Stomach (tissue), 9 donors: ENCODE data around the gene PCF11. TPM values are rescaled to one million over a fixed set of nuclear protein-coding genes. Genes with fewer than 3 reads are reported as not detected.

Experiments used
- DNase-seq, 2 donors: peaks; one replicate each; pipeline versions ENCODE4 v3.0.0 to v3.0.0-alpha.2; 2013 to 2019
- H3K27ac ChIP-seq, 5 donors: fragments of 200-600 bp in 4 of 5; sonication (generic) in 4 of 5; one replicate each; pipeline ENCODE4 v1.5.1; 2013 to 2019; ENCODE audit warnings: mild to moderate bottlenecking in 1 of 5, moderate library complexity in 1 of 5
- H3K27me3 ChIP-seq, 3 donors: fragments of 200-600 bp; sonication (generic); one replicate each; pipeline ENCODE4 v1.5.1; 2017 to 2019; ENCODE audit warnings: mixed run types in 1 of 3
- H3K36me3 ChIP-seq, 4 donors: fragments of 200-600 bp; sonication (generic); 1 replicate in 3 of 4; 2 replicates in 1 of 4; pipeline ENCODE4 v1.5.1; 2016 to 2019
- H3K4me1 ChIP-seq, 4 donors: fragments of 200-600 bp; sonication (generic); one replicate each; pipeline ENCODE4 v1.5.1; 2016 to 2019
- H3K4me3 ChIP-seq, 4 donors: fragments of 200-600 bp; sonication (generic) in 3 of 4; one replicate each; pipeline ENCODE4 v1.5.1; 2016 to 2019; ENCODE audit warnings: mild to moderate bottlenecking in 1 of 4
- H3K9me3 ChIP-seq, 4 donors: fragments of 200-600 bp; sonication (generic); one replicate each; pipeline ENCODE4 v1.5.1; 2016 to 2019
- CTCF ChIP-seq, 7 experiments: fragments of 450-650 bp in 4 of 7; fragments of 200-600 bp in 3 of 7; sonication (generic) in 3 of 7; IDR thresholded peaks; one replicate each; pipeline ENCODE4 v1.5.1; 2016 to 2019; ENCODE audit warnings: antibody characterized with exemption in 7 of 7, control low read depth in 2 of 7, mild to moderate bottlenecking in 1 of 7
- EP300 ChIP-seq: sonication (generic); formaldehyde crosslinking; IDR thresholded peaks from one replicate; pipeline ENCODE4 v1.6.1; 2017; ENCODE audit warnings: antibody characterized with exemption
- POLR2A ChIP-seq, 4 donors: fragments of 450-650 bp; IDR thresholded peaks; one replicate each; pipeline ENCODE4 v1.6.1; 2016; ENCODE audit warnings: antibody characterized with exemption in 4 of 4, control low read depth in 2 of 4, mild to moderate bottlenecking in 1 of 4, moderate library complexity in 1 of 4
- POLR2AphosphoS5 ChIP-seq, 3 donors: sonication (generic); formaldehyde crosslinking; IDR thresholded peaks; one replicate each; pipeline ENCODE4 v1.6.1; 2016; ENCODE audit warnings: antibody characterized with exemption in 3 of 3
- WGBS, 5 donors: extraction: QIAGEN DNeasy Blood & Tissue Kit in 3 of 5; methylation state at CpG; one replicate each; pipeline versions ENCODE4 v1.1.5 to v1.1.7; 2013 to 2018; 5-methylcytosine and 5-hydroxymethylcytosine counted together
- intact Hi-C: fragments of 100-400 bp; cut with DNase I; formaldehyde crosslinking; loops from one replicate; pipeline ENCODE4 v1.15.1; 2023; ENCODE audit warnings: low total_unique reads
- polyA plus RNA-seq, 3 donors: library from polyadenylated mRNA; stranded (reverse); fragments of 200-250 nt; gene quantifications; one replicate each; pipeline ENCODE4 v1.2.3, GENCODE V29; 2013
- total RNA-seq, 5 donors: library from RNA; depleted of rRNA; stranded (reverse); fragments of >200 nt; gene quantifications; one replicate each; pipeline versions ENCODE4 v1.1.0 to v1.2.3, GENCODE V29; 2014 to 2016
- donor health status: healthy with polysubstance abuse.
- donor health status: Bipolar disorder and iron deficiency.
- donor health status: healthy.

The PCF11 gene
- total and polyA plus RNA-seq, 8 donors: 10.1 to 87.2 (median 58.2) TPM

GRCh38 chr11:83115551-83115950 lies 41.4 kb upstream of the PCF11 start:
- 54 to 69% (median 64%) methylated on average over 5 of the region's 5 CpGs for WGBS, 5 donors
- intact Hi-C loops: no loop called here
- TF ChIP-seq POLR2A (IDR thresholded peaks at IDR 0.05) (no peak), EP300 (no peak), POLR2AphosphoS5 (IDR thresholded peaks at IDR 0.05) (no peak), CTCF (IDR thresholded peaks at IDR 0.05) (no peak)
- Histone ChIP-seq H3K9me3 (no peaks in the 10 kb centered on the region), H3K4me1 (peaks cover 0 to 26% (median 20%) of the 10 kb centered on the region in 4 donors), H3K27ac (no peak overlapping the region), H3K27me3 (no peaks in the 10 kb centered on the region), H3K36me3 (no peaks in the 10 kb centered on the region), H3K4me3 (no peak overlapping the region)
- DNase-seq: peak in 1 of 2 donors; percentile 35

- H3K9me3 ChIP-seq: no peaks in the 10 kb centered on the region
- H3K4me1 ChIP-seq: peaks cover 0 to 26% (median 20%) of the 10 kb centered on the region in 4 donors
- no peak for TF ChIP-seq POLR2A (IDR thresholded peaks at IDR 0.05)
- no peak for TF ChIP-seq CTCF (IDR thresholded peaks at IDR 0.05)
- no peak for TF ChIP-seq EP300
- TF ChIP-seq POLR2AphosphoS5 (IDR thresholded peaks at IDR 0.05): no peak
- DNase-seq: no peak
- WGBS, 5 donors: 91 to 97% (median 94%) methylated on average over 3 of the region's 3 CpGs
- no peaks in the 10 kb centered on the region for H3K36me3 ChIP-seq
- H3K4me3 ChIP-seq: peak overlapping the region in 1 of 4 donors; percentile 37
- intact Hi-C loops: no loop called here
- no peak overlapping the region for H3K27ac ChIP-seq
- H3K27me3 ChIP-seq: no peaks in the 10 kb centered on the region
Measured at GRCh38 chr11:83116015-83116641, 40.8 kb upstream of the PCF11 start.

- intact Hi-C loops: no loop called here
- TF ChIP-seq POLR2A (IDR thresholded peaks at IDR 0.05): no peak
- no peak for TF ChIP-seq EP300
- no peak for TF ChIP-seq CTCF (IDR thresholded peaks at IDR 0.05)
- peak overlapping the region in 1 of 5 donors; percentile 28 for H3K27ac ChIP-seq
Measured at GRCh38 chr11:83118814-83119213, 38.1 kb upstream of the PCF11 start.

GRCh38 chr11:83119216-83119615 lies 37.7 kb upstream of the PCF11 start:
- 59 to 73% (median 61%) methylated on average over 3 of the region's 3 CpGs for WGBS, 5 donors

More at GRCh38 chr11:83118814-83119213, 38.1 kb upstream of the PCF11 start:
- Histone ChIP-seq H3K9me3 (no peaks in the 10 kb centered on the region), H3K36me3 (no peaks in the 10 kb centered on the region), H3K27me3 (no peaks in the 10 kb centered on the region), H3K4me3 (no peak overlapping the region), H3K4me1 (peaks cover 0 to 26% (median 20%) of the 10 kb centered on the region in 4 donors)
- DNase-seq: no peak

More at GRCh38 chr11:83119216-83119615, 37.7 kb upstream of the PCF11 start:
- intact Hi-C loops: no loop called here
- H3K4me1 ChIP-seq: peaks cover 0 to 26% (median 20%) of the 10 kb centered on the region in 4 donors
- TF ChIP-seq POLR2AphosphoS5 (IDR thresholded peaks at IDR 0.05) (no peak), POLR2A (IDR thresholded peaks at IDR 0.05) (no peak), EP300 (no peak), CTCF (IDR thresholded peaks at IDR 0.05) (no peak)
- H3K27me3 ChIP-seq: no peaks in the 10 kb centered on the region
- H3K4me3 ChIP-seq: no peak overlapping the region
- no peaks in the 10 kb centered on the region for H3K36me3 ChIP-seq
- H3K27ac ChIP-seq: peak overlapping the region in 1 of 5 donors; percentile 28
- no peak for DNase-seq
- no peaks in the 10 kb centered on the region for H3K9me3 ChIP-seq
